Activated T-cell treated with anti-CD3 and anti-CD28 coated beads, Interleukin-2, amount 50 U/mL, for 1 hour (primary cell): ENCODE results near the gene NSG2.
"Not testable (repeated sequence)": the region's sequence is repeated elsewhere in the genome, so short reads cannot be mapped to it uniquely, and the experiment has no call there.

Experiments
- DNase-seq: peaks from one replicate; pipeline ENCODE4 v3.0.0-alpha.2; 2020

The NSG2 gene

GRCh38 chr5:174045470-174046025 lies at the start of gene NSG2:
Gene NSG2 (plus strand): TSS chr5:174045706. CDS start chr5:174046756, 1,050 bp downstream.
- no peak for DNase-seq

GRCh38 chr5:173997331-173997730 lies 48.2 kb upstream of the NSG2 start:
- no peak for DNase-seq

GRCh38 chr5:173998531-173998930 lies 47.0 kb upstream of the NSG2 start:
- no peak for DNase-seq

- no peak for DNase-seq
These were observed 45.4 kb upstream of the NSG2 start for GRCh38 chr5:174000076-174000475.

GRCh38 chr5:174003795-174004194 lies 41.7 kb upstream of the NSG2 start:
- no peak for DNase-seq

GRCh38 chr5:174008922-174009321 lies 36.6 kb upstream of the NSG2 start:
- no peak for DNase-seq

GRCh38 chr5:174010365-174010764 lies 35.1 kb upstream of the NSG2 start:
- DNase-seq = no peak

- no peak for DNase-seq
These were observed 34.1 kb upstream of the NSG2 start for GRCh38 chr5:174011441-174011840.

- not testable (repeated sequence) for DNase-seq
These were observed 25.2 kb upstream of the NSG2 start for GRCh38 chr5:174020069-174020927.

- no peak for DNase-seq
These were observed 24.6 kb upstream of the NSG2 start for GRCh38 chr5:174020928-174021304.

- no peak for DNase-seq
These were observed 23.0 kb upstream of the NSG2 start for GRCh38 chr5:174022384-174023095.

- DNase-seq = no peak
These were observed 15.2 kb upstream of the NSG2 start for GRCh38 chr5:174030286-174030685.

GRCh38 chr5:174044466-174045254 lies 846 bp upstream of the NSG2 start:
- DNase-seq = no peak

- no peak for DNase-seq
These were observed 1.1 kb downstream of the NSG2 start for GRCh38 chr5:174046558-174046957.

- no peak for DNase-seq
These were observed 2.1 kb downstream of the NSG2 start for GRCh38 chr5:174047472-174048099.

- DNase-seq = no peak
These were observed 7.1 kb downstream of the NSG2 start for GRCh38 chr5:174052636-174053035.

GRCh38 chr5:174053905-174054304 lies 8.4 kb downstream of the NSG2 start:
- no peak for DNase-seq

- DNase-seq = no peak
These were observed 10.8 kb downstream of the NSG2 start for GRCh38 chr5:174056064-174056847.

GRCh38 chr5:174057206-174057605 lies 11.7 kb downstream of the NSG2 start:
- no peak for DNase-seq

GRCh38 chr5:174058433-174059122 lies 13.1 kb downstream of the NSG2 start:
- DNase-seq = no peak

GRCh38 chr5:174059247-174059646 lies 13.7 kb downstream of the NSG2 start:
- DNase-seq = no peak
